GM12872 (cell line): ENCODE results near the gene C1GALT1C1.

Source experiments
- CTCF ChIP-seq: IDR thresholded peaks from 3 replicates; pipeline ENCODE4 v1.5.1; 2011; ENCODE audit warnings: low read depth, mild to moderate bottlenecking, low read length, moderate library complexity; ENCODE audit not compliant: insufficient read depth

C1GALT1C1 gene

GRCh38 chrX:120629667-120630537 lies at the start of gene C1GALT1C1:
TSS of gene C1GALT1C1 (minus strand) at chrX:120630054. CDS start at chrX:120627166, 2,888 bp downstream.
- TF ChIP-seq CTCF = no peak

- TF ChIP-seq CTCF = no peak
Observed at GRCh38 chrX:120677004-120677652, 47.3 kb upstream of the C1GALT1C1 start.

- no peak for TF ChIP-seq CTCF
Observed at GRCh38 chrX:120672841-120673530, 43.1 kb upstream of the C1GALT1C1 start.

GRCh38 chrX:120672389-120672788 lies 42.5 kb upstream of the C1GALT1C1 start:
- no peak for TF ChIP-seq CTCF

GRCh38 chrX:120671963-120672362 lies 42.1 kb upstream of the C1GALT1C1 start:
- TF ChIP-seq CTCF = no peak

GRCh38 chrX:120668357-120668756 lies 38.5 kb upstream of the C1GALT1C1 start:
- TF ChIP-seq CTCF = no peak

- no peak for TF ChIP-seq CTCF
Observed at GRCh38 chrX:120664081-120664480, 34.2 kb upstream of the C1GALT1C1 start.
